Activated B cell treated with CpG ODN at 0.5 μM for 24 hours (primary cell): ENCODE measurements around the gene SOX10. TPM values are rescaled to one million over a fixed set of nuclear protein-coding genes. Genes with fewer than 3 reads are reported as not detected.

Experiments
- ATAC-seq: fragments of 200-7000 bp; cut with Tn5 transposase; one replicate; pipeline ENCODE4 v1.10.0; 2021; ENCODE audit warnings: low read depth, mild to moderate bottlenecking, moderate library complexity
- CTCF ChIA-PET: fragments of 350-600 bp; sonication (Branson Sonifier 250); formaldehyde crosslinking; loops from one replicate; lab custom pipeline; 2021; ENCODE audit warnings: antibody characterized with exemption; lab: Charles Lee
- POLR2A ChIA-PET: fragments of 350-600 bp; sonication (Branson Sonifier 250); formaldehyde crosslinking; loops from one replicate; lab custom pipeline; 2021; ENCODE audit warnings: antibody characterized with exemption; lab: Charles Lee
- DNase-seq: peaks from one replicate; pipeline ENCODE4 v3.0.0; 2022
- H3K27ac Mint-ChIP-seq: one replicate; pipeline ENCODE4 v1.8.0; 2020; ENCODE audit warnings: mixed read lengths
- H3K27me3 Mint-ChIP-seq: one replicate; pipeline ENCODE4 v1.8.0; 2021; ENCODE audit warnings: mixed read lengths
- H3K36me3 Mint-ChIP-seq: one replicate; pipeline ENCODE4 v1.8.0; 2021; ENCODE audit warnings: low read depth, mixed read lengths
- H3K4me1 Mint-ChIP-seq: one replicate; pipeline ENCODE4 v1.8.0; 2021; ENCODE audit warnings: mixed read lengths
- H3K4me3 Mint-ChIP-seq: one replicate; pipeline ENCODE4 v1.8.0; 2020; ENCODE audit warnings: mild to moderate bottlenecking, mixed read lengths
- H3K9me3 Mint-ChIP-seq: one replicate; pipeline ENCODE4 v1.8.0; 2020; ENCODE audit warnings: mixed read lengths
- CTCF ChIP-seq: fragments of 200-600 bp; IDR thresholded peaks from one replicate; pipeline ENCODE4 v1.8.0; 2022; ENCODE audit warnings: antibody characterized with exemption, mild to moderate bottlenecking
- intact Hi-C: fragments of 100-400 bp; cut with micrococcal nuclease; formaldehyde crosslinking; loops from one replicate; pipeline ENCODE4 v1.15.1; 2024
- total RNA-seq: library from RNA; stranded (reverse); gene quantifications from 2 replicates; pipeline ENCODE4 v1.2.3, GENCODE V29; 2022

The SOX10 gene
- total RNA-seq, 1 donor from 2014 or later = not detected

GRCh38 chr22:37930270-37930951 lies 53.9 kb downstream of the SOX10 start:
- H3K4me3 Mint-ChIP-seq = no peak overlapping the region
- no peak for DNase-seq
- POLR2A ChIA-PET = no interaction called here
- no peak overlapping the region for H3K27ac Mint-ChIP-seq
- H3K4me1 Mint-ChIP-seq = peaks cover 19% of the 10 kb centered on the region
- H3K27me3 Mint-ChIP-seq = no peaks in the 10 kb centered on the region
- no peaks in the 10 kb centered on the region for H3K9me3 Mint-ChIP-seq
- CTCF ChIA-PET = interaction anchor here (1.6 kb wide), 1 partner anchor 24 kb away, joined by 10 read pairs; the partner anchor contains the start of gene MICALL1
- peaks cover 54% of the 10 kb centered on the region for H3K36me3 Mint-ChIP-seq
- intact Hi-C loops = loop anchor here (5.0 kb wide), 1 partner anchor 33 kb away; no protein-coding TSS in a partner anchor
- no peak for TF ChIP-seq CTCF
- no peak for ATAC-seq

GRCh38 chr22:37929390-37929789 lies 55.0 kb downstream of the SOX10 start:
- H3K4me3 Mint-ChIP-seq = no peak overlapping the region
- ATAC-seq (no peak), DNase-seq (no peak)
- H3K4me1 Mint-ChIP-seq = peaks cover 19% of the 10 kb centered on the region
- peaks cover 57% of the 10 kb centered on the region for H3K36me3 Mint-ChIP-seq
- POLR2A ChIA-PET = no interaction called here
- TF ChIP-seq CTCF = no peak
- H3K27me3 Mint-ChIP-seq = no peaks in the 10 kb centered on the region
- H3K9me3 Mint-ChIP-seq = no peaks in the 10 kb centered on the region
- H3K27ac Mint-ChIP-seq = no peak overlapping the region
- intact Hi-C loops = no loop called here
- CTCF ChIA-PET = no interaction called here

DNA sequence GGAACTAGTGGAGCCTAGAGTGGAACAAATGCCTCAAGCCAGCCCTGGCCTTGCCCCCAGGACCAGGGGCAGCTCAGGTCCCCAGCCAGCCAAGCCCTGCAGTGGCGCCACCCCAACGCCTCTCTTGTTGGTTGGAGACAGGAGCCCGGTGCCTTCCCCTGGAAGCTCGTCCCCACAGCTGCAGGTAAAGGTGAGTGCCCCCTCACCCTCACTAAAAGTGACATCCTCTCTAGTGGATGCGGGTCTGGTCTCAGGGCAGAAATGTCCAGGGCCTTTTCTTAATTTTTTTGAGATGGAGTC lies 56.8 kb downstream of the SOX10 start:
- Mint-ChIP-seq H3K4me1 (peaks cover 9% of the 10 kb centered on the region), H3K4me3 (no peak overlapping the region), H3K27ac (no peak overlapping the region), H3K27me3 (no peaks in the 10 kb centered on the region), H3K36me3 (peaks cover 52% of the 10 kb centered on the region), H3K9me3 (no peaks in the 10 kb centered on the region)
- CTCF ChIA-PET = no interaction called here
- no peak for TF ChIP-seq CTCF
- intact Hi-C loops = no loop called here
- POLR2A ChIA-PET = no interaction called here
- DNase-seq (no peak), ATAC-seq (no peak)

- Mint-ChIP-seq H3K27ac (no peak overlapping the region), H3K27me3 (no peaks in the 10 kb centered on the region), H3K36me3 (peaks cover 49% of the 10 kb centered on the region), H3K4me1 (peaks cover 9% of the 10 kb centered on the region), H3K4me3 (no peak overlapping the region), H3K9me3 (no peaks in the 10 kb centered on the region)
- ChIA-PET POLR2A (no interaction called here), CTCF (no interaction called here)
- TF ChIP-seq CTCF = no peak
- intact Hi-C loops = no loop called here
- ATAC-seq = no peak
- DNase-seq = no peak
These were observed 57.4 kb downstream of the SOX10 start for GRCh38 chr22:37926771-37927636.

DNA sequence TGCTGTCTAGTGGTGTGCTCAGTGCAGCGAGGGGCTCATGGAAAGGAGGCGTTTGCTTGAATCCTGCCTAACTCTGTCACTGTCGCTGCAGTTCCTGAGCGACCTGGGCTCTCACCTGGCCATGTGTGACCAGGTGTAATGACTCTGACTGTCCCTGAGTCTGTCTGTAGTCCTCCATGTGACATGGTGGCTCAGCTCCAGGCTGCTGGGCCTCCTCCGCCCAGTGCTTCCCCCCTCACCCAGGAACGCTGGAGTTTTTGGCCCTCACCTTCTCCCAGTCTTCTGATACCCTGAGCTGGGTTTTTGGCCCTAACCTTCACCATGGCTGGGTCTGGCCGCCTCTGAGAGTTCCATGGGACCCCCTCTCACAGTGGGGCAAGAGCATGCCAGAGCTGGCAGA lies 58.0 kb downstream of the SOX10 start:
- ChIA-PET POLR2A (no interaction called here), CTCF (no interaction called here)
- ATAC-seq (no peak), DNase-seq (no peak)
- Mint-ChIP-seq H3K36me3 (peaks cover 48% of the 10 kb centered on the region), H3K4me1 (peaks cover 6% of the 10 kb centered on the region), H3K9me3 (no peaks in the 10 kb centered on the region), H3K27me3 (no peaks in the 10 kb centered on the region), H3K4me3 (no peak overlapping the region), H3K27ac (no peak overlapping the region)
- intact Hi-C loops = no loop called here
- TF ChIP-seq CTCF = no peak
